Measurements from ENCODE around the gene GSG1L.

GRCh38 chr16:28098959-28099945 is 35.7 kb upstream of the GSG1L start:
- TF ChIP-seq TAF1 (IDR thresholded peaks at IDR 0.05; ENCODE audit: low read depth, low read length) (no peak), POLR2AphosphoS5 (IDR thresholded peaks at IDR 0.05; ENCODE audit: low read depth, low read length) (no peak), POLR2A (IDR thresholded peaks at IDR 0.05; ENCODE audit: low read depth, low read length) (no peak), SPI1 (IDR thresholded peaks at IDR 0.05; ENCODE audit: low read depth, low read length) (no peak), PAX5 (IDR thresholded peaks at IDR 0.05; ENCODE audit: insufficient read depth, low read length, severe bottlenecking) (no peak)
